Inflammatory macrophage treated with lipopolysaccharide for 1 hour (primary cell): ENCODE data around the gene NFIA.
A peak's percentile ranks its signal among the peaks of the same experiment; 100 is the strongest.
"Not testable (repeated sequence)": the region's sequence is repeated elsewhere in the genome, so short reads cannot be mapped to it uniquely, and the experiment has no call there.

Experiments
- DNase-seq, 2 donors: peaks; one replicate each; pipeline ENCODE4 v3.0.0-alpha.2; 2020 to 2022

The NFIA gene

GRCh38 chr1:61109158-61109557 is 26.8 kb downstream of the NFIA start:
- no peak for DNase-seq

GRCh38 chr1:61109910-61110309 is 27.5 kb downstream of the NFIA start:
- no peak for DNase-seq

- no peak for DNase-seq
Observed at GRCh38 chr1:61110554-61110953, 28.2 kb downstream of the NFIA start.

GRCh38 chr1:61111084-61112004 is 29.0 kb downstream of the NFIA start:
- DNase-seq: no peak

GRCh38 chr1:61114178-61114870 is 32.0 kb downstream of the NFIA start:
- DNase-seq: no peak

GRCh38 chr1:61115436-61115835 is 33.1 kb downstream of the NFIA start:
- DNase-seq: no peak

GRCh38 chr1:61116421-61116820 is 34.1 kb downstream of the NFIA start:
- DNase-seq: no peak

GRCh38 chr1:61117283-61117682 is 34.9 kb downstream of the NFIA start:
- no peak for DNase-seq

GRCh38 chr1:61119085-61119484 is 36.7 kb downstream of the NFIA start:
- no peak for DNase-seq

- no peak for DNase-seq
Observed at GRCh38 chr1:61120246-61120840, 38.0 kb downstream of the NFIA start.

- peak; percentile 72 to 79 for DNase-seq
Observed at GRCh38 chr1:61120998-61121397, 38.6 kb downstream of the NFIA start.

- DNase-seq: peak in 1 of 2 donors; percentile 43
Observed at GRCh38 chr1:61121631-61122030, 39.3 kb downstream of the NFIA start.

GRCh38 chr1:61122389-61122788 is 40.0 kb downstream of the NFIA start:
- DNase-seq: no peak

GRCh38 chr1:61123326-61123725 is 41.0 kb downstream of the NFIA start:
- no peak for DNase-seq

- DNase-seq: no peak
Observed at GRCh38 chr1:61124078-61124477, 41.7 kb downstream of the NFIA start.

GRCh38 chr1:61124696-61125095 is 42.3 kb downstream of the NFIA start:
- DNase-seq: no peak

- DNase-seq: no peak
Observed at GRCh38 chr1:61125263-61125662, 42.9 kb downstream of the NFIA start.

- DNase-seq: no peak
Observed at GRCh38 chr1:61125895-61126294, 43.5 kb downstream of the NFIA start.

- DNase-seq: not testable (repeated sequence)
Observed at GRCh38 chr1:61126843-61127242, 44.5 kb downstream of the NFIA start.

- DNase-seq: no peak
Observed at GRCh38 chr1:61130338-61131000, 48.1 kb downstream of the NFIA start.

- no peak for DNase-seq
Observed at GRCh38 chr1:61131248-61131647, 48.9 kb downstream of the NFIA start.

- DNase-seq: no peak
Observed at GRCh38 chr1:61131716-61132115, 49.4 kb downstream of the NFIA start.

GRCh38 chr1:61132176-61132638 is 49.8 kb downstream of the NFIA start:
- peak in 1 of 2 donors; percentile 55 for DNase-seq
